Hematopoietic multipotent progenitor cell treated with erythropoietin and hydrocortisone succinate and interleukin-3 and kit ligand, for 15 days (in vitro differentiated cells): Measurements from ENCODE around the gene CACNA1C.

ENCODE experiments used
- DNase-seq: peaks from one replicate; pipeline ENCODE4 v3.0.0-alpha.2; 2015; ENCODE audit warnings: low spot score

The CACNA1C gene

DNA sequence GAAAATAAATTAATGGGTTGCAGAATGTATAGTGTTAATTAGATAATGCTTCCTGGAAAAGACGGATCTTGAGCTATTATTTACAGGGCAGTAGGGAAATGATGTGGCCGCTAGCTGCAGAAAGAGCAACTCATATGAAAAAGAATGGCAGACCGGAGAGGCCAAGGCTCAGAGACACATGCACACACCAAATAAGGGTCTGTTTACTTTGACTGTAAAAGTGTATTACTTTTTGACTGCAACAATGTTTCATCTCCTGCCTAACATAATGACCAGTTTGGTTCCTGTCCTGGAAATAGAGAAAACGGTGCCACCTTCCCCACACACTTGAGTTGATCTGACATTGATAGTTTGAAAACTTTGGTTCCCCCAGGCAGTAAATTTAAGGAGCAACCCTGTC lies 290.9 kb downstream of the CACNA1C start:
- no peak for DNase-seq

DNA sequence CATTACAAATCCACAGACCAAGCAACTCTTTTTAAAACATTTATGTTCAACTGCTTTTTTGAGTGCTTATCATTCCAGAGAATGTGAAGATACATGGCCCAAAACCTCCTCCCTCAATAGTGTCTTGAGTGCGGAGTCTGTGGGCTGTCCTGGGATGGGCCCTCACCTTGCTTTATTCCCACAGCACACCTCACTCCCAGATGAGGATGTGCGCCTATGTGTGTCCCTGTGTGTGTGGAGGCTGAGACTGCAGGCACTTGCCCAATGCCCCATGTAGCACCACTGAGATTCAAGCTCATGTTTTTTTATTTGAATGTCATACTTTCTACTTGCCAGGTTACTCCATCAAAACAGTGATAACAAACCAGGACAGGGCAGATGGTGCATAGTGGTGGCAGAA lies 291.7 kb downstream of the CACNA1C start:
- DNase-seq, result no peak

DNA sequence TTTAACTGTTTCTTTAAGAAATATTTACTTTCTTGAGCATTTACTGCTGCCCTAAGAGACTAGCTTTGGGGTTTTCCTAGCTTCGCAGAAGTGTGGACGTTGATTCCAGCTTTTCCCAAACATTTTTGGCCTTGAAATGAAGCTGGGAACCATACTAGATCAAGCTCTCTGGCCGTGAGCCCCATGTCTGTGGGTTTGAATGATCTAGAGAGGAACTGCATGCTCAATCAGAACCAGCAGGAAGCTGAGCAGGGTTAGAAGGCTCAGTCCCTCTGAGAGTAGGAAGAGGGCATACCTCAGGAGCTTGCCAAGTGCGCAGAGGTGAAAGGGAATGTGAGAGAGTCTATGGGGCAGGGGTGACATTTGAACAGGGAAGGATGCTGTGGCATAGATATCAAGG lies 292.1 kb downstream of the CACNA1C start:
- no peak for DNase-seq

DNA sequence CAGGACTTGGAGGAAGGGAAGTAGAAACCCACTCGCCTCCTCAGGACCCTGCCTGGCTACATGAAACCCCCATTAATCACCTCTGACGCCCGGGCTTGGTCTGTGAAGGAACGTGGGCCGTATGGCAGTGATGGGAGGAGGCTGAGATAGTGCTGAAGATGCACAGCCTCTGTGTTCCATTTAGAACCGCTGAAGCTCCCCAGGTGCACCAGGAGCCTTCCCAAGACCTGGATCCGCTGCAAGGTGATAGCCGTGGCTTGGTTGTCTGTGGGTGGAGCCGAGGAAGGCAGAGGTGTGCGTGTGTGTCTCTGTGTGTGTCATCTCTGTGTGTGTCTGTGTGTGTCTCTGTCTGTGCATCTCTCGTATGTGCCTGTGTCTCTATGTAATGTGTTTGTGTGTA lies 293.1 kb downstream of the CACNA1C start:
- DNase-seq, result no peak

DNA sequence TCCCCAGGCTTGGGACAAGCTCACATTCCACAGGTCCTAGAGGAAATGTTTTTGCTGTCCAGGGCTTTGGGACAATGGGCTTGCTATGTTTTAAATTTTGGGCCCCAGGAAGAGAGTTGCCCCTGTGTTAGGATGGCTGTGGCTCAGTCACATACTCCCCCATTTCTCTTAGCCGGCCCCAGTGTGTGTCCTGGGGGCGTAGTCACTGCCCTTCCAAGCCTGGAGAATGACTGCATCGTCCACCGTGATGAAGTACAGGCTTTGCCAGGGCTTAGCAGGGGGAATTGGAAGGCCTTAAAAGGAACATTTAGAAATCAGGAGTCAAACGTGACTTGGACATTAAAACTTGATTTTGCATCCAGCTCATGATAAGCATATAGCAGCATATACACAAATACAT lies 293.6 kb downstream of the CACNA1C start:
- DNase-seq, result no peak

DNA sequence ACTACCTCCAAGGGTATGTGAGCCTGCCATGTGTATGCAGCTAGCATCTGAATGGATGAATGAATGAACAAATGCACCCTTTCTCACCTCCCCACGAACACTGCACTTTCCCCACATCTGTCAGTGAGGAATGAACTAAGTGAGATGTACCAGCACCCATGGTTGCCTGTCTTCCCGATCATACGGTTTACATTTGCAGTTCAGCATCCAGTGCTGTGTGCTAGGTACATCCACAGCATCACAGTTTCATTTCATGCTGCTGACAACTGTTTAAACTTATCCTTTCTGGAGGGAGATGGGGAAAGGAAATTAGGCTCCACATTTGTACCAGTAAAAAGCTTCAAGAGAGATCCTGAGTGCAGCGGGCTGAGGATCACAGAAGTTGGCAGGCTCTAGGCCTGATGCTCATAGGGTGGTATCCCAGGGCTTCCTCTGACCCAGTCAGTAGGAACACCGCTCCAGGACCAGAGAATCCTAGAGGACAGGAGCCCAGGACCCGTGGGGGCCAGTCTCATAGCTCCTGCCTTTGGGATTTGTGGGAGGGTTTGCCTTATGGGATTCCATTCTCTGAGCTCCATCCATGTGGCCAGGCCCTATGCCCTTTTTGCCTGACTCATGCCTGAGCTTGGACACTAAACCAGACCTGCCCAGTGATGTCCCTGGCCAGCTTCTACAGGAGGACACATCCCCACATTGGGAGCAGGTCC lies 294.5 kb downstream of the CACNA1C start:
- no peak for DNase-seq

DNA sequence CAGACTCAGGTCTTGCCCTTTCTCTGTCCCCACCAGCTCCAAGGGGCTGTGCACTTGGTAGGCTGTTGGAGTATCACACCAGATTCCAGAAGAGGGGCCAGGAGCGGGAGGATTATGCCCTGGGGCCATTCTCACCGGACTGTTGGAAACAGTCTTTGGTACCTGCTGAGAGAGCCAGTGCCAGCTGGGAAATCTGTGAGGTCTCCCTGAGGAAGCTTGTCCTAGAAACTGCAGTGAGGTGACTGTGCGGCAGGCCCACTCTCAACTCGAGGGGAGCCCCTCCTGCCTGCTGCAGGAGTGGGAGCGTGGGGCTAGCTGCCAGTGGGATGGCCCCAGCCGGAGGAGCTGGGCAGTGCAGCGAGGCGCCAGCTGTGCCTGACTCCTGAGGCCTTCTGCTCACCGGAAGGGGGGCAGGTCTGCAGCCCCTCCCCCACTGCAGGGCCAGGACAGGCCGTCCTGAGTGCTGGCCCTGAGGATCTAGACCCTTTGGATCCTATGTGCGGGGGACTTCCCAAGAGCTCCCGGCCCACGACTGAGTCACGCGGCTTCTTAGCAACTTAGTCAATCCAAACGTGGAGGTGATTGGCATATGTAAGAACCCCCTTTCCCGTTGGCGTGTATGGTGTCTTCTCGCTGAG lies 295.2 kb downstream of the CACNA1C start:
- DNase-seq, result no peak

DNA sequence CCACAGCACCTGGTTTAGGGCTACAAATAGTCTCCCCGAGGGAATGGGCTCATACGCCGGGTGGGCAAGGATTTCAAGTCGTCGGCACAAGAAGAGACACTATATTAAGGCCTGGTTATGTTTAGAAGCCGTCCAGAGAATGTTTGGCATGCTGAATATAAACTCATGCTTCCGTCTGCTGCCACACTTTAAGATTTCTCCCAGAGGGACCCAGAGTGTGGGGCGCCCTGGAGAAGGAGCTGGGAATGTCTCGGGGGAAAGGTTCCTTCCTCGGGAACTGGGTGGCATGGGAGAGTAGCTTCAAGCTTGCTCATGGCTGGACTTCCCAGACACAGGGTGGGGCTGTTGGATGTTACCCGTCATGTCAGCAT lies 295.7 kb downstream of the CACNA1C start:
- DNase-seq, result no peak

DNA sequence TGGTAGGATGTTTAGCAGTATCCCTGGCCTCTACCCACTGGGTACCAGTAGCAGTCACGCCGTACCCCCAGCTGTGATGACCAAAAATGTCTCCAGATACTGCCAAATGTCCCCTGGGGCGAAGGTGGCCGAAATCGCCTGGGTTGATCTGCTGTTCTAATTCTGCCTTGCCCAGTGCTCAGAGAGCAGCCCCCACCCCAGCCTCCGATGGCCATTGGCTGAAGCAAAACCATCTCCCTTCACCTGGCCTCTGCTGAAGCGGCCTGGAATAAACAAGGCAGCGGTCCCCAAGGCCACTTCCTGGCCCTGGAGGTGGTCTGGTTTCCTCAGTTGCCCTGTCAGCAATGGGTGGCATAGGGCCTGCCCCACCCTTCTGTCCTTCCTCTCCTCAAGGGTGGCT lies 298.4 kb downstream of the CACNA1C start:
- DNase-seq, result no peak

DNA sequence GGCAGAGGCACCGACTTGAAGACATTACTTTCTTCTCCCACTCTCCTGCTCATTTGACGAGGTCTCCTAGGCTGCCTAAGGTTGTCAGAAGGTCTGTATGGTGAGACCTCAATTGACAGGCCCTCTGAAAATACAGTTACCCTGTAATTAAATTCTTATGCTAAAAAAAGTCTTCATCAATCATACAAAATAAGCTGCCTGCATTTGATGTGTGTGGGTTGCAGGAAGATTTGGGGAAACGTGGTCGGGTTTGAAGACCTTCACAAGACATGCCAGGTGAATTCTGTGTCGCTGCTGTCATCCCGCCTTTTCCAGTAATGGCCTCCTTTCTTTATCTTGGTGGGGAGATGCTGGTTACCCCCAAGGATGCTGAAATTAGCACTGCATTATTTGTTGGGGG lies 299.4 kb downstream of the CACNA1C start:
- no peak for DNase-seq

DNA sequence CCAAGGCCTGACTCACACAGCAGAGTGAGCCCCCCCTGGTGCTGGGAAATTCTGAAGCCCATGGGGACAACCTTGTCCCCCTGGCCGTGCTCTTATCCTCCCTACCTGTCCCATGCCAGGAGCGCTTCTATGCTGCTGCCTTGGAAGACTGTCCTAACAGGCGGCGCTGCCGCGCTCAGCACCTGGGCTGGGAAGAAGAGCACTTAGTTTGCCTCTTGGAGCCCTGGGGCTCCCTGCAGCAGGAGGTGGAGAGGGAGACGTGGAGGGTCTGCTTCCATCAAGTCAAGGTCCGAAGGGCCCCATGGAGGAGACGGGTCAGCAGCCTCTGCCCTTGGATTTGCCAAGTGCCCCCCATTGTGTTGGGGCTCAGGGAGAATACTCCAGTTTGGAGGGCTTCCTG lies 300.5 kb downstream of the CACNA1C start:
- no peak for DNase-seq

DNA sequence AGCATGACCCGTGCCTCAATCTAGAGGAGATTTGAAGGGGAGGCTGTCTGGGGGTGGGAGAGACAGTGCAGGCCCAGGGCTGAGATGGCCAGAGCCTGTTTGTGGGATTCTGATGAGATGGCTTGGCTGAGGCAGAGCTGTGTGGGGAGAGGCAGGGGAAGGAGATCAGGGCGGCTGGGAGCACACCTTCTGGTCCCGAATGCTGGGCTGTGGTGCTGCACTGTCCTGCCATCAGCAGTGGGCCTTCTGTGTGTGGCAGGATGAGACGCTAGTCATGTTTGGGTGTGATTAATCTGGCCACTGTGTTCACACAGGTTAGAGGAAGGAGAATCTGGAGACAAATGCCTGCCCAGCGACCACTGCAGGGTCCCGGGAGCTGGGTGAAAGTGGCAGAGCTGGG lies 300.9 kb downstream of the CACNA1C start:
- DNase-seq, result no peak

DNA sequence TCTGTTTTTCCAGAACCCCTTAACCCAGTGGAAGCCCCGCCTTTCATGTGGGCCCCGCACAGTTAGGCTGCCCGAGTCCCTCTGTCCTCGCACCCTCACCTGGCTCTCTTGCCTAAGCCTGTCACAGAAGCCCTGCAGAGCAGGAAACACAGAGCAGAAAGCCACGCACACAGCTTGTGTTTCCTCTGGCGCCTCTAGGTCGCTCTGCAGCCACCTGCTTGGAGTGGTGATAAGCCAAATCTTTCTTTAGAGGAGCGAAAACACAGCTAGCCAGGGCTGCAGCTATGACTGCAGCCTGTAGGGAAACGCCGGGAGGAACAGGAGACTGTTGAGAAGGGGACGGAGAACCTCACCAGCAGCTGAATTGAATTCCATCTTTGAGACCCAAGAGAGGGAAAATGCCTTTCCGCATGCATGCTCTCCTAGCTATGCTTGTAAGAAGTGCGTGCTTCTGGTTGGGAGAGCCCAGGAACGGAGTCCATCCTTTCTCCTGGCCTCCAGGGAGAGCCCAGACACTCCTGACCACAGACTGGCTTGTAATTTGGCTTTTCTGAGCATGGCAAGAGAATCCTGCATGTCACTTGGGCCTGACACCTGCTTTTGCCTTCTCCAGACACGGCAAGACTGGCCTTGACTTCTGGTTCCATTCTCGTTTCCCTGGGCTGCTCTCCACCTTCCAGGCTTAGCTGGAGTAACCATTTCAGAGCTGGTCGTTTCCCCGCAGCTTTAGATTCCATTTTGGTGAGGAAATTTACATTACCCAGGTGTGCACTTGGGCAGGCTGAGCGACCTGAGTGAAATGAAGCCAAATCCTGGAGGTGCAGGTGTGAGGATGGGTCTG lies 301.6 kb downstream of the CACNA1C start:
- no peak for DNase-seq

DNA sequence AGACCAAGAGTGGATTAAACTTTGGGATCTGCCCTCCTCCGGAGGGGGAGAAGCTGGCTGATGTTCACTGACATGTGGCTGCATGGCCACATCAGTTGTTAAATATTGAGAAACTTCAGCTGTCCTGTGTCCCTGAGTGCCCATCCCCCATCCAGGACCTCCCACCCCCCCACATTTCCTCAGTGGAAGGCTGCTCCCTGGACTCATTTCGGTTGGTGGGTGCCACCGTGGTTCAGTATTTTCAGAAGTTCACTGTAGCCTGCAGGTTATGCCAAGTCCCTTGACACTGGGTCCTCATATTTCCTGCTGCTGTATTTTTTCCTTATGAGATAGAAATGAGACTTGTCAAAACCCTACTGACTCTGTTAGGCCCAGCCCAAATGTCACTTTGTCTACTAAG lies 302.4 kb downstream of the CACNA1C start:
- no peak for DNase-seq

DNA sequence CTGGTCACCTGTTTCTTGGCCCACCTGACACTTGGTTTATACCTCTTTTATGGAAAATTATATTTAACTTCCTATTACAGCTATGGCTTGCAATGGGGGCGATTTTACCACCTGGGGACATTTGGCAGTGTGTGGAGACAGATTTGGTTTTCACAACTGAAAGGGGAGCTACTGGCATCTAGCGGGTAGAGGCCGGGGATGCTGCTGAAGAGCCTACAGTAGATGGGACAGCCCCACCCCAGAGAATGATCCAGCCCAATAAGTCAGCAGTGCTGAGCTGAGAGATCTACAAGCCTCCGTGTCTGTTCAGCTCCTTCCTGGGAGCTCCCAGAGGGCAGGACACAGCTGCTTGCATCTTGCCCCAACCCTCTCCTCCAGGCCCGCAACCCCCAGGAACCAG lies 302.8 kb downstream of the CACNA1C start:
- no peak for DNase-seq

DNA sequence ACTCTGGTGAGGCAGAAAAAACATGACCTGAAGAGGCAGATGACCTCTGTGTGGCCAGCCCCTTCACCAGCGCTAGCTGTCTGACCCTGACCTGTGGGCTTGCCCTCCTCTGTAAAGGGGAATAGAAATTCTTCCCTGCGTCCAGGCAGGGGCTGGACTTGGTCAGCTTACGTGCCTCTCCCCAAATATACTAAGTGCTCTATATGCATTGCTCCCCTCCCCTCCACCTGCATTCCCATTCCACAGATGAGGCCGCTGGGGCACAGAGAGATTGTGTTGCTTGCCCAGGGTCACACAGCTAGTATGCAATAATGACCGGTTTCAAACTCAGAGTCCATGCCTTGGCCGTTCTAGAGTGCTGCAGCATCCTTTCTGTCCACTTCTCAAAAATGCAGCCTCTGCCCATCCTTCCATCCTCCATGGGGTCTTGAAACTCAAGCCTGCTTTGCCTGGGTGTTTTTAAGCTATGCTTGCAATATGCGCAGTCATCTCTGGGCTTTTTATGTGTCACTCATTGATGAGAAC lies 303.9 kb downstream of the CACNA1C start:
- no peak for DNase-seq

DNA sequence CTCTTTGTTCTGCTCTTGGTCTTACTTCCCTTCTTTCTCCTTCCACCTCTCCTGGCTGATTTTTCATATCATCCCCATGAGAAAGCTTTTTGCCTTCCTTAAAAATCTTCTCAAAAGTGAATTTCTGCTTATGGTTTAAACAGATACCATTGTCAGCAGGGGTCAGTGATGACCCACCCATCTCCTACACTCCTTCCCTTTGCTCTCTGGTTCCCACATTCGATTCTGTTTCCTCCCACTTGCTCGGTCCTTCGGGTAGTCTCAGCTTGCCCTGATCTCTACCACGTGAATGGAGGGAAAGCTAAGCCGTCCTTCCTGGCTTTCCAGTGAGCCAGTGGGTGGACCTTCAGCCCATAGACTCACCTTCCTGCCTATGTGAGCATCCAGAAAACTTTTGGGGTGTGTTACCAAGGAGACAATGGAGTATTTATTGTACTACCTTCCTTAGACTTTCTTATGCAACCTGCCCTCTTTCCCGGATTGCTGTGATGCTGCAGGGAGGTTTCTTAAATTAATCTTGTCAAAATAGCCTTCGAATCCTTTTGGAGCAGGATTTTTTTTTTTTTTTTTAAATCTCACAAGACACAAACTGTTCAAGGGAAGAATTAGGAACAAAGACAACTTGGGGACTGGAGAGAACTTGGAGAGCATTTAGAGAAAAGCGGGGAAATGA lies 306.3 kb downstream of the CACNA1C start:
- no peak for DNase-seq

DNA sequence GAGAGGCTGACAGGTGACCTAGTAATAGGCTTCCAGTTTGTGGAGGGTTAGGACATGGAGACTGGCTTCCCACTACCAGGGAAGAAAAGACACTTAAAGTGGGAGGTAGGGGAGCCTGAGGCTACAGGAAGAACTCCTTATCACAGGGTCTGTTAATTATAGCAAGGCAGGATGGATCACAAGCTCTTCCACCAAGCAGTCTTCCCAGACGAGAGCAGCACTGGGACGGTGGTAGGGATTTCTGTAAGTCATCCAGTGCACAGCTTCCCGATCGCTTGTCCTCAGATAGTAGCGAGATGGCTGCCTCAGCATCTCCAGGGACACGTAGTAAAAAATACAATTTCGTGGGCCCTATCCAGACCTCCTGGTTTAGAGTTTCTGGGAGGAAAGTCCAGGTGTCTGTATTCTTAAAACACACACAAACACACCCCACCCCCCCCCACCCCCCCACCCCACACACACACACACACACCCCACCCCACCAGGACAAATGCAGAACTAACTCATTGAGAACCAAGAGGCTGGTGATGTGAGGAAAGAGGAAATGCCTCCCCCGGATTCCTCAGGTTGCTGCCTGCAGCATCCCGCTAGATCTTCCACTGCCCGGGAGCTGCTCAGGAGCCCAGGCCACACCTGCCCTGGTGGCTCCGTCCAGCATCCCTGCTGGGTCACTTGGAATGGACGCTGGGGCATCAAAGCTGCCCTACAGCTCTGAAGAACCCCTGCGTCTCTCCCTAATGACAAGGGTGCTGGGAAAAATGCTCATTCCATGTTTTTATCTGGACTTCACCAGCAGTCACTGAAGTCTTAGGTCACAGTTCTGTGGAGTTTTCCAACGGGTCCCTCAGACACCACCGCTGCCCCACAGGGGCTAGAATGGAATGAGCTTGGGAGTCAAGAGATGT lies 307.2 kb downstream of the CACNA1C start:
- no peak for DNase-seq

DNA sequence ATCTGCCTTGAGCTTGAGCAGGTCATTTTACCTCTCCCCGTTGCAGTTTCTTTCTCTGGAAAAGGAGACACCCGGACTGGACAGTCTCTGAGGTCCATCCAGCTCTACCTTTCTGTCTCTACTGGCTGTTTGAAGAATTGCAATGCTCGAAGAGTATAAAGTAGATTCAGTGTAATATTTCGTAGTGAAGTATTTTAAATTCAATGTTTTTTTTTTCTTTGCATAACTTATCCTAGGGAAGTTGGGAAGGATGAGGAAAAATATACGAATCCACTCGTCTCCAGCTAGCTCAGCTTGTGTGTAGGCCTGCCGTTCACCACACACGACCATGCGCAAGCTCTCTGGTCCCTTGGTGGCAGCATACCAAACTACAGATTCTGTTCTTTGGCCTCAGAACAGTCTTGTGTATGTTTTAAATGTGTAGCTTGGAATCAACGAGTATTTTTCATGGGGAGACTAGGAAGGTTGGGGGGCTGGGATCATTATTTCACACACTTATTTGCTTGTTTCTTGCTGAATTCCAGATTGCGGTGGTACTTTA lies 307.9 kb downstream of the CACNA1C start:
- no peak for DNase-seq

DNA sequence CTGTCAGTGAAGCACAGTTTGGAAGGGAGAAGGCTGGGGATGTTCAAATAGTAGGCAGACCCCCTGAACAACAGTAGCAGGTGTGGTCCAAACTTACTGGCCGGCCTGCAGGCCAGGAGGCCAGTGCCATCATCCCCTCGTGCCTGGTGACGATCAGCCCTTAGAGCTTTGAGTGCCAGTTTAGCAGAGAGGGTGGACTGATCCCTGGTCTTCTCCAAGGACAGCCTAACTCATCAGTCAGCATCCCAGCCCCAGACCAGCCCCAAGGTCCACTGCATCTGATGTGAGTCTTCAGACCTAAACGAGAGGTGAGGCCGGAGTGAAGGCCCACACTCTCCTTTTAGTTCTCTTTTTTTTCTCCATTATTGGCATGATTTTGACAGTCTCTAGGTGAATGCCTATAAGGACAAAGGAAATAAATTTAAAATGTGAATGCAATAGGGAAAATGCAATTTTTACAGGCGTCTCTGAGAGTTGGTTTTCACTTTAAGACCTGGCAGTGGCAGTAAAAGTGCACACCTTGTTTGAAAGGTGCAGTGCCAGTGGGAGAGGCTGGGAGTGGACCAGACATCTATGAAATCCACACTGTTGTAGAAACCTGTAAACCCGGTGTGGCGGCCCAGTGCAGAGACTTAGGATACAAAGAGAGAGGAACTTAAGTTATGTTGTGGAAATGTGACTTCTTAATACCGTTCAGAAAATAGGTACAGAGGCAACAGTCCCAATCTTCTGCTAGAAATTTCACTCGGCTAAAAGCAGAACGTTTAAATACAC lies 311.2 kb downstream of the CACNA1C start:
- no peak for DNase-seq
